ENCODE measurements around the gene SLC9A8. TPM values are rescaled to one million over a fixed set of nuclear protein-coding genes. Genes with fewer than 3 reads are reported as not detected.

Gene SLC9A8
- polyA plus RNA-seq, 4 donors: 3.5 to 11.8 (median 6.1) TPM

- Histone ChIP-seq H3K27ac (ENCODE audit: low read depth in 1 of 3, low read length in 2 of 3) (peak overlapping the region; percentile 88 to 97 (median 91)), H3K9me3 (ENCODE audit: control insufficient read depth in 2 of 2, insufficient read depth in 1 of 2, low read depth in 1 of 2, low read length in 1 of 2) (no peaks in the 10 kb centered on the region), H3K36me3 (ENCODE audit: control insufficient read depth in 3 of 3, insufficient read depth in 2 of 3, low read depth in 1 of 3, low read length in 3 of 3) (peaks cover 0 to 19% (median 4%) of the 10 kb centered on the region in 3 donors), H3K4me3 (ENCODE audit: low read depth in 1 of 3, low read length in 3 of 3) (peak overlapping the region; percentile 66 to 95 (median 67)), H3K27me3 (ENCODE audit: control insufficient read depth in 3 of 3, insufficient read depth in 3 of 3, low read length in 3 of 3) (no peaks in the 10 kb centered on the region), H3K4me1 (ENCODE audit: control insufficient read depth in 3 of 3, insufficient read depth in 2 of 3, low read depth in 1 of 3, low read length in 2 of 3) (peaks cover 2 to 19% (median 5%) of the 10 kb centered on the region in 3 donors)
- no peak for FAIRE-seq
- peak; percentile 41 to 59 for DNase-seq
- WGBS, 3 donors: 5 to 11% (median 7%) methylated on average over 11 of the region's 11 CpGs
These were observed 812 bp downstream of the SLC9A8 start for GRCh38 chr20:49813305-49813974.

- DNase-seq (no peak), FAIRE-seq (no peak)
- Histone ChIP-seq H3K27ac (ENCODE audit: low read depth in 1 of 3, low read length in 2 of 3) (peak overlapping the region in 1 of 3 donors; percentile 97), H3K9me3 (ENCODE audit: control insufficient read depth in 2 of 2, insufficient read depth in 1 of 2, low read depth in 1 of 2, low read length in 1 of 2) (no peaks in the 10 kb centered on the region), H3K36me3 (ENCODE audit: control insufficient read depth in 3 of 3, insufficient read depth in 2 of 3, low read depth in 1 of 3, low read length in 3 of 3) (peaks cover 0 to 19% (median 4%) of the 10 kb centered on the region in 3 donors), H3K27me3 (ENCODE audit: control insufficient read depth in 3 of 3, insufficient read depth in 3 of 3, low read length in 3 of 3) (no peaks in the 10 kb centered on the region), H3K4me1 (ENCODE audit: control insufficient read depth in 3 of 3, insufficient read depth in 2 of 3, low read depth in 1 of 3, low read length in 2 of 3) (peaks cover 2 to 19% (median 5%) of the 10 kb centered on the region in 3 donors), H3K4me3 (ENCODE audit: low read depth in 1 of 3, low read length in 3 of 3) (peak overlapping the region in 1 of 3 donors; percentile 66)
- WGBS, 3 donors: 60 to 66% (median 62%) methylated on average over 5 of the region's 5 CpGs
These were observed 1.5 kb downstream of the SLC9A8 start for GRCh38 chr20:49814057-49814694.

GRCh38 chr20:49818816-49819215 is 6.2 kb downstream of the SLC9A8 start:
- H3K36me3 ChIP-seq (ENCODE audit: control insufficient read depth in 3 of 3, insufficient read depth in 2 of 3, low read depth in 1 of 3, low read length in 3 of 3): peaks cover 0 to 23% (median 5%) of the 10 kb centered on the region in 3 donors
- FAIRE-seq (no peak), DNase-seq (no peak)
- peaks cover 4 to 13% (median 12%) of the 10 kb centered on the region in 3 donors for H3K4me1 ChIP-seq (ENCODE audit: control insufficient read depth in 3 of 3, insufficient read depth in 2 of 3, low read depth in 1 of 3, low read length in 2 of 3)
- no peaks in the 10 kb centered on the region for H3K9me3 ChIP-seq (ENCODE audit: control insufficient read depth in 2 of 2, insufficient read depth in 1 of 2, low read depth in 1 of 2, low read length in 1 of 2)
- no peak overlapping the region for H3K4me3 ChIP-seq (ENCODE audit: low read depth in 1 of 3, low read length in 3 of 3)
- no peaks in the 10 kb centered on the region for H3K27me3 ChIP-seq (ENCODE audit: control insufficient read depth in 3 of 3, insufficient read depth in 3 of 3, low read length in 3 of 3)
- no peak overlapping the region for H3K27ac ChIP-seq (ENCODE audit: low read depth in 1 of 3, low read length in 2 of 3)
- 21 to 49% (median 23%) methylated on average over 1 of the region's 1 CpG for WGBS, 3 donors

- peaks cover 2 to 12% (median 7%) of the 10 kb centered on the region in 3 donors for H3K4me1 ChIP-seq (ENCODE audit: control insufficient read depth in 3 of 3, insufficient read depth in 2 of 3, low read depth in 1 of 3, low read length in 2 of 3)
- 79 to 96% (median 95%) methylated on average over 3 of the region's 3 CpGs for WGBS, 3 donors
- FAIRE-seq: no peak
These were observed 7.1 kb downstream of the SLC9A8 start for GRCh38 chr20:49819702-49820101.

GRCh38 chr20:49821381-49821780 is 8.8 kb downstream of the SLC9A8 start:
- no peak overlapping the region for H3K4me3 ChIP-seq (ENCODE audit: low read depth in 1 of 3, low read length in 3 of 3)
- FAIRE-seq (no peak), DNase-seq (no peak)
- peaks cover 4 to 12% (median 7%) of the 10 kb centered on the region in 3 donors for H3K4me1 ChIP-seq (ENCODE audit: control insufficient read depth in 3 of 3, insufficient read depth in 2 of 3, low read depth in 1 of 3, low read length in 2 of 3)
- no peak overlapping the region for H3K27ac ChIP-seq (ENCODE audit: low read depth in 1 of 3, low read length in 2 of 3)
- no peaks in the 10 kb centered on the region for H3K27me3 ChIP-seq (ENCODE audit: control insufficient read depth in 3 of 3, insufficient read depth in 3 of 3, low read length in 3 of 3)
- WGBS, 3 donors: 70 to 98% (median 95%) methylated on average over 2 of the region's 2 CpGs
- H3K36me3 ChIP-seq (ENCODE audit: control insufficient read depth in 3 of 3, insufficient read depth in 2 of 3, low read depth in 1 of 3, low read length in 3 of 3): peaks cover 0 to 21% (median 4%) of the 10 kb centered on the region in 3 donors
- H3K9me3 ChIP-seq (ENCODE audit: control insufficient read depth in 2 of 2, insufficient read depth in 1 of 2, low read depth in 1 of 2, low read length in 1 of 2): no peaks in the 10 kb centered on the region

More at GRCh38 chr20:49819702-49820101, 7.1 kb downstream of the SLC9A8 start:
- Histone ChIP-seq H3K36me3 (ENCODE audit: control insufficient read depth in 3 of 3, insufficient read depth in 2 of 3, low read depth in 1 of 3, low read length in 3 of 3) (peaks cover 0 to 25% (median 5%) of the 10 kb centered on the region in 3 donors), H3K27me3 (ENCODE audit: control insufficient read depth in 3 of 3, insufficient read depth in 3 of 3, low read length in 3 of 3) (no peaks in the 10 kb centered on the region), H3K27ac (ENCODE audit: low read depth in 1 of 3, low read length in 2 of 3) (no peak overlapping the region), H3K9me3 (ENCODE audit: control insufficient read depth in 2 of 2, insufficient read depth in 1 of 2, low read depth in 1 of 2, low read length in 1 of 2) (no peaks in the 10 kb centered on the region), H3K4me3 (ENCODE audit: low read depth in 1 of 3, low read length in 3 of 3) (no peak overlapping the region)
- DNase-seq: no peak

GRCh38 chr20:49821870-49822331 is 9.3 kb downstream of the SLC9A8 start:
- H3K4me3 ChIP-seq (ENCODE audit: low read depth in 1 of 3, low read length in 3 of 3): no peak overlapping the region
- peaks cover 0 to 21% (median 4%) of the 10 kb centered on the region in 3 donors for H3K36me3 ChIP-seq (ENCODE audit: control insufficient read depth in 3 of 3, insufficient read depth in 2 of 3, low read depth in 1 of 3, low read length in 3 of 3)
- DNase-seq (no peak), FAIRE-seq (no peak)
- 49 to 81% (median 66%) methylated on average over 2 of the region's 2 CpGs for WGBS, 3 donors
- H3K9me3 ChIP-seq (ENCODE audit: control insufficient read depth in 2 of 2, insufficient read depth in 1 of 2, low read depth in 1 of 2, low read length in 1 of 2): no peaks in the 10 kb centered on the region
- no peaks in the 10 kb centered on the region for H3K27me3 ChIP-seq (ENCODE audit: control insufficient read depth in 3 of 3, insufficient read depth in 3 of 3, low read length in 3 of 3)
- H3K27ac ChIP-seq (ENCODE audit: low read depth in 1 of 3, low read length in 2 of 3): peak overlapping the region in 1 of 3 donors; percentile 3
- H3K4me1 ChIP-seq (ENCODE audit: control insufficient read depth in 3 of 3, insufficient read depth in 2 of 3, low read depth in 1 of 3, low read length in 2 of 3): peaks cover 4 to 12% (median 7%) of the 10 kb centered on the region in 3 donors

- H3K27ac ChIP-seq (ENCODE audit: low read depth in 1 of 3, low read length in 2 of 3): peak overlapping the region in 2 of 3 donors; percentile 44 to 75
- no peak for FAIRE-seq
These were observed 10.7 kb downstream of the SLC9A8 start for GRCh38 chr20:49823152-49823847.

GRCh38 chr20:49824206-49824605 is 11.6 kb downstream of the SLC9A8 start:
- WGBS, 3 donors: 81 to 84% (median 83%) methylated on average over 2 of the region's 2 CpGs
- FAIRE-seq: no peak

More at GRCh38 chr20:49823152-49823847, 10.7 kb downstream of the SLC9A8 start:
- DNase-seq: peak; percentile 30 to 74
- Histone ChIP-seq H3K4me3 (ENCODE audit: low read depth in 1 of 3, low read length in 3 of 3) (no peak overlapping the region), H3K9me3 (ENCODE audit: control insufficient read depth in 2 of 2, insufficient read depth in 1 of 2, low read depth in 1 of 2, low read length in 1 of 2) (no peaks in the 10 kb centered on the region), H3K36me3 (ENCODE audit: control insufficient read depth in 3 of 3, insufficient read depth in 2 of 3, low read depth in 1 of 3, low read length in 3 of 3) (peaks cover 0 to 23% (median 2%) of the 10 kb centered on the region in 3 donors), H3K27me3 (ENCODE audit: control insufficient read depth in 3 of 3, insufficient read depth in 3 of 3, low read length in 3 of 3) (no peaks in the 10 kb centered on the region), H3K4me1 (ENCODE audit: control insufficient read depth in 3 of 3, insufficient read depth in 2 of 3, low read depth in 1 of 3, low read length in 2 of 3) (peaks cover 4 to 12% (median 7%) of the 10 kb centered on the region in 3 donors)
- 7 to 26% (median 20%) methylated on average over 2 of the region's 2 CpGs for WGBS, 3 donors

More at GRCh38 chr20:49824206-49824605, 11.6 kb downstream of the SLC9A8 start:
- H3K27me3 ChIP-seq (ENCODE audit: control insufficient read depth in 3 of 3, insufficient read depth in 3 of 3, low read length in 3 of 3): no peaks in the 10 kb centered on the region
- peaks cover 0 to 27% (median 2%) of the 10 kb centered on the region in 3 donors for H3K36me3 ChIP-seq (ENCODE audit: control insufficient read depth in 3 of 3, insufficient read depth in 2 of 3, low read depth in 1 of 3, low read length in 3 of 3)
- H3K9me3 ChIP-seq (ENCODE audit: control insufficient read depth in 2 of 2, insufficient read depth in 1 of 2, low read depth in 1 of 2, low read length in 1 of 2): no peaks in the 10 kb centered on the region
- peak overlapping the region in 2 of 3 donors; percentile 44 to 85 for H3K27ac ChIP-seq (ENCODE audit: low read depth in 1 of 3, low read length in 2 of 3)
- peaks cover 4 to 12% (median 7%) of the 10 kb centered on the region in 3 donors for H3K4me1 ChIP-seq (ENCODE audit: control insufficient read depth in 3 of 3, insufficient read depth in 2 of 3, low read depth in 1 of 3, low read length in 2 of 3)
- DNase-seq: no peak
- H3K4me3 ChIP-seq (ENCODE audit: low read depth in 1 of 3, low read length in 3 of 3): no peak overlapping the region
